WERI-Rb-1 (cell line): ENCODE results near the gene ETV7.
"Not testable (repeated sequence)": the region's sequence is repeated elsewhere in the genome, so short reads cannot be mapped to it uniquely, and the experiment has no call there.

Experiments
- DNase-seq: peaks from one replicate; pipeline ENCODE4 v3.0.0-alpha.2; 2020
- H3K27ac ChIP-seq: fragments of 250-450 bp; sonication (Bioruptor Pico); 2 replicates; pipeline ENCODE4 v1.5.1; 2020; ENCODE audit warnings: mild to moderate bottlenecking, moderate library complexity
- H3K27me3 ChIP-seq: fragments of 250-450 bp; sonication (Bioruptor Pico); 2 replicates; pipeline ENCODE4 v1.5.1; 2021; ENCODE audit warnings: mild to moderate bottlenecking, low read depth, moderate library complexity; ENCODE audit not compliant: insufficient read depth, severe bottlenecking
- H3K36me3 ChIP-seq: fragments of 250-450 bp; sonication (Bioruptor Pico); 2 replicates; pipeline ENCODE4 v1.5.1; 2020; ENCODE audit warnings: mild to moderate bottlenecking, moderate library complexity
- H3K4me3 ChIP-seq: 2 replicates; pipeline ENCODE4 v1.5.1; 2011; ENCODE audit warnings: low read depth, mild to moderate bottlenecking, control low read depth, low read length
- H3K9me3 ChIP-seq: fragments of 250-450 bp; sonication (Bioruptor Pico); 2 replicates; pipeline ENCODE4 v1.5.1; 2021; ENCODE audit warnings: mild to moderate bottlenecking, moderate library complexity; ENCODE audit not compliant: severe bottlenecking
- TF ChIP-seq, protein P1 (sequence below): IDR thresholded peaks from 2 replicates; pipeline ENCODE4 v1.5.1; 2011; ENCODE audit warnings: low read depth, mild to moderate bottlenecking, control low read depth, inconsistent platforms, low read length

The ETV7 gene

DNA sequence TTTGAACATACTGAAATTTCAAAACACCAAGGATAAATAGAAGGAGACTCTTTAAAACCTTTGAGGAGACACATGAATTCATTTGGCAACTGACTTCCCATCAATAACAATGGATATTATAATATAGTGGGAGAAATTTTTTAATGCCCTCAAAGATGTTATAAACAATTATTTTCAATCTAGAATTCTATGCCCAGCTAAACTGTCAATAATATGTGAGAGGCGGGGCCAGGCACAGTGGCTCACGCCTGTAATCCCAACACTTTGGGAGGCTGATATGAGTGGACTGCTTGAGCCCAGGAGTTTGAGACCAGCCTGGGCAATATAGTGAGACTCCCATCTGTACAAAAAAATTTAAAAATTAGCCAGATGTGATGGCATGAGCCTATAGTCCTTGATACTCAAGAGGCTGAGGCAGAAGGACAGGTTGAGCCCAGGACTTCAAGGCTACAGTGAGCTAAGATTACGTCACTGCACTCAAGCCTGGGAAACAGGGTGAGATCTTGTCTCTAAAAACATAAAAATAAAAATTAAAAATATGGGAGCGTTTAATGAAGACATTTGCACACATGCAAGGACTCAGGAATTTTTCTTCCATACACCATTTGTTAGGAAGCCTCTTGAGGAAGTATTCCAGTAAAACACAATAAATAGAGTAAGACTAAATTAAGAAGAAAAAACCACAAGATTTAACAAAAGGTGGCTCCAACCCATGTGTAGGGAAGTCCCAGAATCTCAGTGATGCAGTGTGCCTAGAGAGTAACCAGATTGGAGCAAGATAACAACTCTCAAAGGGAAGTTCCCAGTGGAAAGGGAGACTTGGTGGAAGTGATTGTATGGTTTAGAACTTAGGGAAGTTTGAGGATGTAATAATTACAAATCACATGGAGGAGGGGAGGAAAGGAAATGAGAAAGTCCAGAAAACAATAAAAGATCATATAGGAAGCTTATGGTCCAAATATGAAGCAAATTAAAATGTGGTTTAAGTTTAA is 26.3 kb upstream of the ETV7 start:
- peaks cover 9% of the 10 kb centered on the region for H3K9me3 ChIP-seq
- no peak overlapping the region for H3K4me3 ChIP-seq
- H3K36me3 ChIP-seq, result no peaks in the 10 kb centered on the region
- H3K27ac ChIP-seq, result no peak overlapping the region
- H3K27me3 ChIP-seq, result no peaks in the 10 kb centered on the region
- no peak for DNase-seq
- TF ChIP-seq, protein P1, sequence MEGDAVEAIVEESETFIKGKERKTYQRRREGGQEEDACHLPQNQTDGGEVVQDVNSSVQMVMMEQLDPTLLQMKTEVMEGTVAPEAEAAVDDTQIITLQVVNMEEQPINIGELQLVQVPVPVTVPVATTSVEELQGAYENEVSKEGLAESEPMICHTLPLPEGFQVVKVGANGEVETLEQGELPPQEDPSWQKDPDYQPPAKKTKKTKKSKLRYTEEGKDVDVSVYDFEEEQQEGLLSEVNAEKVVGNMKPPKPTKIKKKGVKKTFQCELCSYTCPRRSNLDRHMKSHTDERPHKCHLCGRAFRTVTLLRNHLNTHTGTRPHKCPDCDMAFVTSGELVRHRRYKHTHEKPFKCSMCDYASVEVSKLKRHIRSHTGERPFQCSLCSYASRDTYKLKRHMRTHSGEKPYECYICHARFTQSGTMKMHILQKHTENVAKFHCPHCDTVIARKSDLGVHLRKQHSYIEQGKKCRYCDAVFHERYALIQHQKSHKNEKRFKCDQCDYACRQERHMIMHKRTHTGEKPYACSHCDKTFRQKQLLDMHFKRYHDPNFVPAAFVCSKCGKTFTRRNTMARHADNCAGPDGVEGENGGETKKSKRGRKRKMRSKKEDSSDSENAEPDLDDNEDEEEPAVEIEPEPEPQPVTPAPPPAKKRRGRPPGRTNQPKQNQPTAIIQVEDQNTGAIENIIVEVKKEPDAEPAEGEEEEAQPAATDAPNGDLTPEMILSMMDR, result no peak

DNA sequence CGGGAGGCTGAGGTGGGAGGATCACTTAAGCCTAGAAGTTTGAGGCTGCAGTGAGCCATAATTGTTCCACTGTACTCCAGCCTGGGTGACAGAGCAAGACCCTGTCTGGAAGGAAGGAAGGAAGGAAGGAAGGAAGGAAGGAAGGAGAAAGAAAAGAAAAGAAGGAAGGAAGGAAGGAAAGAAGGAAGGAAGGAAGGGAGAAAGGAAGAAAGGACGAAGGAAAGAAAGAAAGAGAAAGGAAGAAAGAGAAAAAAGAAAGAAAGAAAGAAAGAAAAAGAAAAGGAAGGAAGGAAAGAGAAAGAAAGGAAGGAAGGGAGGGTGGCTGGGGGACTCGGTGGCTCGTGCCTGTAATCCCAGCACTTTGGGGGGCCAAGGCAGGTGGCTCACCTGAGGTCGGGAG is 22.2 kb upstream of the ETV7 start:
- H3K4me3 ChIP-seq, H3K27ac ChIP-seq, H3K9me3 ChIP-seq, DNase-seq, H3K27me3 ChIP-seq, H3K36me3 ChIP-seq: not testable (repeated sequence)

DNA sequence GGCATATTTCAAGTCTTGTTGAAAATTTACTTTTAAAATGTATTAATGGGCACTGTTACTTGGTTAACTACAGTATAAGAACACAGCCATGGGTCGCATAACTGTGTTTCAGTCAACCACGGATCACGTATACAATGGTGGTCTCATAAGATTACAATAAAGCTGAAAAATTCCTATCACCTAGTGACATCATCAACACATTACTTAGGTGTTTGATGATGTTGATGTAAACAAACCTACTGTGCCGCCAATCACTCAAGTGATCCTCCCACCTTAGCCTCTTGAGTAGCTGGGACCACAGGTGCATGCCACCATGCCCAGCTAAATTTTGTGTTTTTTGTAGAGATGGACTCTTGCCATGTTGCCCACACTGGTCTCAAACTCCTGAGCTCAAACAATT is 16.7 kb upstream of the ETV7 start:
- H3K36me3 ChIP-seq, result no peaks in the 10 kb centered on the region
- no peaks in the 10 kb centered on the region for H3K27me3 ChIP-seq
- DNase-seq, result no peak
- TF ChIP-seq, protein P1, result no peak
- H3K4me3 ChIP-seq, result no peak overlapping the region
- peaks cover 10% of the 10 kb centered on the region for H3K9me3 ChIP-seq
- no peak overlapping the region for H3K27ac ChIP-seq

DNA sequence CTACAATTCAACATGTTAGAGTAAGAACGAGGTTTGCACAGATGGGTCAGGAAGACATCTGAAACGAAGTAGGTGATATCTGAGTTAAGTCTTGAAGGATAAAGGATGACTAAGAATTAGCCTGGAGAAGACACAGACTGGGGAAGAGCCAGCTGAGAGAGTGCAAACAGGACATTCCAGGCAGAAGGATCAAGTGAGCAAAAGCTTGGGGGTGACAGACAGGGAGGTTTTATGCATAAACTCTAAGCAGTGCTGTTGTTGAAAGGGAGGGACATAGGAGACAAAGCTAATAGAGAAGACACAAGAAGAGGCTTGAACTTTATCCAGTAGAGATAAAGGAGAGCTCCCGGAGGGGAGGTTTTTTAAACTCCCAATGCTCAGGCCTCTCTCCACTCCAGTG is 15.0 kb upstream of the ETV7 start:
- Histone ChIP-seq H3K36me3 (no peaks in the 10 kb centered on the region), H3K9me3 (peaks cover 10% of the 10 kb centered on the region), H3K4me3 (no peak overlapping the region), H3K27me3 (no peaks in the 10 kb centered on the region), H3K27ac (peak overlapping the region; percentile 53)
- TF ChIP-seq, protein P1, result no peak
- peak; percentile 57 for DNase-seq

DNA sequence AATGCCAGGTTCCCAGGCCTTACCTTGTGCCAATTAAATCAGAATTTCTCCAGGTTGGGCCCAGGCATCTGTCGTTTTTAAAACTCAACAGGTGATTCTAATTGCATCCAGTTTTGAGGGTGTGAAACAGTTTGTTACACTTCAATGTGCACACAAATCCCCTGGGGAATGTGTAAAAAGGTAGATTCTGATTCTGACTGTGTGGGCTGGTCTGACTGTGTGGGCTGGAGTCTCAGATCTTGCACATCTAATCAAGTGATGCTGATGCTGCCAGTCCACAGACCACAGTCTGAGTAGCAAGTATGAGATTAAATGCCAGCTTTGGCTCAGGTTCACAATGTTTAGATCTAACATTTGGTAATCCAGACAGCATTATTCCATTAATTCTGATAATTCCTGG is 12.5 kb upstream of the ETV7 start:
- Histone ChIP-seq H3K27ac (no peak overlapping the region), H3K27me3 (no peaks in the 10 kb centered on the region), H3K36me3 (no peaks in the 10 kb centered on the region), H3K9me3 (peaks cover 10% of the 10 kb centered on the region), H3K4me3 (no peak overlapping the region)
- DNase-seq, result no peak
- TF ChIP-seq, protein P1, result no peak

DNA sequence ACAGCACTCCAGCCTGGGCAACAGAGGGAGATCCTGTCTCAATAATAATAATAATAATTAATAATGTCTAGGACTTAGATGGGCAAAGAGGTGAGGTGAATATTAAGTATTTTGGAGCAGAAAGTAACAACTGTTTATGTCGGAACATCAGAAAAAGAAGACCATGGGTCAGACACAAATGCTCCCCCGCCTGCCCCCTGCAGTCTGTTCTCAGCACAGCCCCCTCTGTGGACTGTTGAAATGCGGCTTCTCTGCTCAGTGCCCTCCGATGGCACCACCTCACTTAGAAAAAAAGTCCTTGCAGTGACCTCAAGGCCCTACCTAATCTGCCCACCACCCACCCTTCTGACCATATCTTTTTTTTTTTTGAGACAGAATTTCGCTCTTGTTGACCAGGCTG is 5.2 kb upstream of the ETV7 start:
- no peaks in the 10 kb centered on the region for H3K36me3 ChIP-seq
- H3K4me3 ChIP-seq, result no peak overlapping the region
- no peak for DNase-seq
- TF ChIP-seq, protein P1, result no peak
- no peak overlapping the region for H3K27ac ChIP-seq
- H3K9me3 ChIP-seq, result no peaks in the 10 kb centered on the region
- H3K27me3 ChIP-seq, result no peaks in the 10 kb centered on the region
